Upper lobe of left lung (tissue), 6 donors: ENCODE data around the gene IDH1. TPM values are rescaled to one million over a fixed set of nuclear protein-coding genes. Genes with fewer than 3 reads are reported as not detected.
A peak's percentile ranks its signal among the peaks of the same experiment; 100 is the strongest.

Experiments
- ATAC-seq, 2 donors: fragments of 200-7000 bp; cut with Tn5 transposase; one replicate each; pipeline ENCODE4 v1.9.1; 2022; ENCODE audit warnings: mild to moderate bottlenecking in 2 of 2, moderate library complexity in 2 of 2; ENCODE audit not compliant: low FRiP score in 2 of 2
- DNase-seq, 2 donors: peaks; one replicate each; pipeline ENCODE4 v3.0.0-alpha.2; 2019 to 2020
- H3K27ac ChIP-seq, 4 donors: fragments of 200-600 bp; sonication (generic); one replicate each; pipeline ENCODE4 v1.5.1; 2016 to 2019
- H3K27me3 ChIP-seq, 4 donors: fragments of 200-600 bp; sonication (generic); one replicate each; pipeline ENCODE4 v1.5.1; 2017 to 2019
- H3K36me3 ChIP-seq, 4 donors: fragments of 200-600 bp; sonication (generic); one replicate each; pipeline ENCODE4 v1.5.1; 2016 to 2019
- H3K4me1 ChIP-seq, 4 donors: fragments of 200-600 bp; sonication (generic); one replicate each; pipeline ENCODE4 v1.5.1; 2018 to 2019
- H3K4me3 ChIP-seq, 4 donors: fragments of 200-600 bp; sonication (generic); one replicate each; pipeline ENCODE4 v1.5.1; 2017 to 2019; ENCODE audit warnings: mild to moderate bottlenecking in 2 of 4, moderate library complexity in 1 of 4
- H3K9me3 ChIP-seq, 4 donors: fragments of 200-600 bp; sonication (generic); one replicate each; pipeline ENCODE4 v1.5.1; 2018 to 2019
- EP300 ChIP-seq, 4 donors: sonication (generic); formaldehyde crosslinking; IDR thresholded peaks; one replicate each; pipeline ENCODE4 v1.5.1; 2017; ENCODE audit warnings: antibody characterized with exemption in 4 of 4, control low read depth in 2 of 4
- POLR2A ChIP-seq, 4 donors: fragments of 450-650 bp; IDR thresholded peaks; one replicate each; pipeline ENCODE4 v1.5.1; 2016 to 2017; ENCODE audit warnings: antibody characterized with exemption in 4 of 4, mild to moderate bottlenecking in 2 of 4
- POLR2AphosphoS5 ChIP-seq, 2 donors: sonication (generic); formaldehyde crosslinking; IDR thresholded peaks; one replicate each; pipeline ENCODE4 v1.5.1; 2017; ENCODE audit warnings: antibody characterized with exemption in 2 of 2
- WGBS, 2 donors: methylation state at CpG; one replicate each; pipeline ENCODE4 v1.1.5; 2017 to 2018; 5-methylcytosine and 5-hydroxymethylcytosine counted together
- total RNA-seq, 6 donors: library from RNA; depleted of rRNA in 4 of 6; stranded (reverse); fragments of >200 nt in 4 of 6; gene quantifications; one replicate each; pipeline versions ENCODE4 v1.1.0 to v1.2.1, GENCODE V29; 2016 to 2021
- TF ChIP-seq, protein P1 (sequence below), 6 experiments: fragments of 450-650 bp in 4 of 6; fragments of 200-600 bp in 2 of 6; sonication (generic) in 2 of 6; IDR thresholded peaks; one replicate each; pipeline ENCODE4 v1.5.1; 2016 to 2019; ENCODE audit warnings: antibody characterized with exemption in 6 of 6
- donor health status: DM: no; HTN: no; CAD: no; lungs with moderate emphysema.
- donor health status: DM: no; HTN: yes; CAD: no; lungs with severe emphysema.

IDH1 gene
- total RNA-seq, 6 donors from 2014 or later = 44.5 to 148 (median 89.6) TPM

DNA sequence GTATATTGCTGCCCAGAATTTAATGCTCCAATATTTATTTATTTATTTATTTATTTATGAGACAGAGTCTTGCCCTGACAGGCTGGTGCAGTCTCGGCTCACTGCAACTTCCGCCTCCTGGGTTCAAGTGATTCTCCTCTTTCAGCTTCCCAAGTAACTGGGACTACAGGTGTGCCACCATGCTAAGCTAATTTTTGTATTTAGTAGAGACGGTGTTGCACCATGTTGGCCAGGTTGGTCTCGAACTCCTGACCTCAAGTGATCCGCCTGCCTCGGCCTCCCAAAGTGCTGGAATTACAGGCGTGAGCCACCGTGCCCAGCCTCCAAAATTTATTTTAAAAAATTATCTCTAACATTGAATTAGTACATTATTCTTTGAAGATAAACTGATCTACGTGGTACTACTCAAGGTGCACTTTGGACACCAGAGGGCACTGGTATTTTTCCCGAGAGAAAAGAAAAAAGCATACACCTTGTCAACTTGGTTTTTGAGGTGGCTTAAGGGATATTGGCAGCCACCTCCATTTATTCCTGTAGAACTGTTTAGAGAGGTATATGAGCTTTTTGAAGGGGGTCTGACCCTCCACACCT lies 1.4 kb upstream of the IDH1 start:
- Histone ChIP-seq H3K27ac (no peak overlapping the region), H3K9me3 (no peaks in the 10 kb centered on the region), H3K4me3 (no peak overlapping the region), H3K27me3 (no peaks in the 10 kb centered on the region), H3K36me3 (peaks cover 0 to 9% (median 2%) of the 10 kb centered on the region in 4 donors), H3K4me1 (peaks cover 24 to 31% (median 30%) of the 10 kb centered on the region in 4 donors)
- TF ChIP-seq EP300 (IDR thresholded peaks at IDR 0.05) = no peak
- no peak for TF ChIP-seq POLR2AphosphoS5 (IDR thresholded peaks at IDR 0.05)
- TF ChIP-seq, protein P1, sequence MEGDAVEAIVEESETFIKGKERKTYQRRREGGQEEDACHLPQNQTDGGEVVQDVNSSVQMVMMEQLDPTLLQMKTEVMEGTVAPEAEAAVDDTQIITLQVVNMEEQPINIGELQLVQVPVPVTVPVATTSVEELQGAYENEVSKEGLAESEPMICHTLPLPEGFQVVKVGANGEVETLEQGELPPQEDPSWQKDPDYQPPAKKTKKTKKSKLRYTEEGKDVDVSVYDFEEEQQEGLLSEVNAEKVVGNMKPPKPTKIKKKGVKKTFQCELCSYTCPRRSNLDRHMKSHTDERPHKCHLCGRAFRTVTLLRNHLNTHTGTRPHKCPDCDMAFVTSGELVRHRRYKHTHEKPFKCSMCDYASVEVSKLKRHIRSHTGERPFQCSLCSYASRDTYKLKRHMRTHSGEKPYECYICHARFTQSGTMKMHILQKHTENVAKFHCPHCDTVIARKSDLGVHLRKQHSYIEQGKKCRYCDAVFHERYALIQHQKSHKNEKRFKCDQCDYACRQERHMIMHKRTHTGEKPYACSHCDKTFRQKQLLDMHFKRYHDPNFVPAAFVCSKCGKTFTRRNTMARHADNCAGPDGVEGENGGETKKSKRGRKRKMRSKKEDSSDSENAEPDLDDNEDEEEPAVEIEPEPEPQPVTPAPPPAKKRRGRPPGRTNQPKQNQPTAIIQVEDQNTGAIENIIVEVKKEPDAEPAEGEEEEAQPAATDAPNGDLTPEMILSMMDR (IDR thresholded peaks at IDR 0.05) = peak in 1 of 6 experiments; percentile 7
- no peak for TF ChIP-seq POLR2A (IDR thresholded peaks at IDR 0.05)
- WGBS, 2 donors = 69 to 70% methylated on average over 10 of the region's 10 CpGs
- DNase-seq (no peak), ATAC-seq (no peak)

DNA sequence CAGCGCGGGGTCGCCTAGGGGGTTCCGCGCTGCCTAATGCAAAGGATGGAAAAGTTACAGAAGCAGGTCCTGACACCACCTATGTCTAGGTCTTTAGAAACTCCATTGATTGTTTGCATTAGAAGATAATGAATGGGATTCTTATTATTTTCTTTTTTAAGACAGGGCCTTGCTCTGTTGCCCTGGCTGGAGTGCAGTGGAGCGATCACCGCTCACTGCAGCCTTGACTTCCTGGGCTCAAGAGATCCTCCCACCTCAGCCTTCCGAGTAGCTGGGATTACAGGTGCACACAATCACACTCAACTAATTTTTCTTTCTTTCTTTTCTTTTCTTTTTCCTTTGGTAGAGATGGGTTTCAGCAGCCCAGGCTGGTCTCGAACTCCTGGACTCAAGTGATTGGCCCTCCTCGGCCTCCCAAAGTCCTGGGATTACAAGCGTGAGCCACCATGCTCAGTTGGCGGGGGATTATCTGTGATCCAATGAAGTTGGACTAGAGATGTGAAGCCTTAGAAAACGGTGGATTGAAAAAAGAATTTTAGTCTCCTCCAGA lies 761 bp upstream of the IDH1 start:
- Histone ChIP-seq H3K4me1 (peaks cover 29 to 37% (median 34%) of the 10 kb centered on the region in 4 donors), H3K9me3 (no peaks in the 10 kb centered on the region), H3K27me3 (no peaks in the 10 kb centered on the region), H3K27ac (peak overlapping the region; percentile 78 to 90 (median 84)), H3K4me3 (peak overlapping the region; percentile 59 to 97 (median 96)), H3K36me3 (peaks cover 0 to 15% (median 3%) of the 10 kb centered on the region in 4 donors)
- 43 to 46% methylated on average over 13 of the region's 13 CpGs for WGBS, 2 donors
- DNase-seq (no peak), ATAC-seq (no peak)
- no peak for TF ChIP-seq POLR2AphosphoS5 (IDR thresholded peaks at IDR 0.05)
- TF ChIP-seq, protein P1 (IDR thresholded peaks at IDR 0.05) = peak in 1 of 6 experiments; percentile 0

DNA sequence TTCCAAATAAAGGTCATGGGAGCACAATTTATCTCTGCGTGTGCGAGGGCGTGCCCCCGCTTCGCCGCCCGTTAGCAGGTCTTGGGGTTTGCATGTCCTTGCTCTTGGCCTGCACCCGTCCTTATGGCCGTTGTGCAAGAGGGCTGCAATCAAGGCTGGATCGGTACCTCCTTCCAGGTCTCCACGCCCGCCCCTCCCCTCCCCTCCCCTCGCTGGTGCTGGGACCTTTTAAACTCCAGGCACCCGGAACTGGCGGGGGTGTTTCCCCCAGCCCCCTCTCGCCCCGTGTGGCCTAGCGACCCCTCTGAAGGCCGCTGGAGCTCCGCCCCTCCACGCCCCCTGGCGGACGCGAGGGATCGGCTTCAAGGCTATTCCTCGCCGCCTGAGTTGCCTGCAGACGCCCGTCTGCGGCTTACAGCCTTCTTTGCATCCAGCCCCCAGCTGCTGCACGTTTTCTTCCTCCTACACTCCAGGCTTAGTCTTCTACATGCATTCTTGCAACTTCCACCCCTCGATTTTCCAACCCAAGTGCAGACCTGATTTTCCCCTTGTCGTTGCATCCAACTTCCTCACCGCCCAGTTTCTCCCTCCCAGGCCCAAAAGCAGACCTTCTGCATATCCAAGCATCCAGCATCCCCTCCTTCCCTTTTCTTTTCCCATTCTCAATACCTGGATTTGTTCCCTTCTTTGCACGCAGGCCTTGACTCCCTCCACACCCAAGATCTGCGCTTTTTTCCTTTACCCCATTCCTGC lies 577 bp downstream of the IDH1 start:
- ATAC-seq (peak; percentile 91 to 92), DNase-seq (peak; percentile 84 to 95)
- 0% methylated on average over 13 to 34 of the region's 36 CpGs for WGBS, 2 donors
- TF ChIP-seq EP300 (IDR thresholded peaks at IDR 0.05) (no peak), POLR2A (IDR thresholded peaks at IDR 0.05) (peak in 1 of 4 donors; percentile 51), POLR2AphosphoS5 (IDR thresholded peaks at IDR 0.05) (peak in 1 of 2 donors; percentile 37)
- TF ChIP-seq, protein P1 (IDR thresholded peaks at IDR 0.05) = peak; percentile 68 to 86 (median 81)
- Histone ChIP-seq H3K4me3 (peak overlapping the region; percentile 88 to 97 (median 96)), H3K9me3 (no peaks in the 10 kb centered on the region), H3K27ac (peak overlapping the region; percentile 78 to 90 (median 84)), H3K27me3 (no peaks in the 10 kb centered on the region), H3K36me3 (peaks cover 0 to 23% (median 8%) of the 10 kb centered on the region in 4 donors), H3K4me1 (peaks cover 31 to 47% (median 40%) of the 10 kb centered on the region in 4 donors)

DNA sequence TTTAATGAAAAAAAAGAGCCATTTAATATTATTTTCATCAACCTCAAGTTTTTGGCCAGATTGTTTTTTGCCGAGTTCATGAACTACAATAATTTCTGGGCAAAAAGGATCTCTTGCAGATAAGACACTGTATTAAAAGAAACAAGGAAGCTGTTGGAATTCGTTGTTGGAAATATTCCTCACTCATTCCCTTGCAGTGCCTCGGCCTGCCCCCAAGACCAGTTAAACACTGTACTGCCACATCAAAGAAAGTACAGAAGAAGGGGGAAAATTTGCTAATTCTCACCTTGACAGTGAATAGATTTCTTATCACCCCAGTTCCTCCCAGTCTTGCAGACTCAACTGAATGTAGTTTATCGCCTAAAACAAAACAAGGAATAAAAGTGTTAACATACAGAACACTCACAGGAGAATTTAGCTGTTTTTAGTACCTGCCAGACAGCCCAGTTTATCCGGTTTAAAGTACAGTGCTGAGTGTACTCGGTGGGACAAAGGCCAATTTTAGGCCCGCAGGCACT lies 1.2 kb downstream of the IDH1 start:
- WGBS, 2 donors = 7 to 8% methylated on average over 7 of the region's 7 CpGs
- Histone ChIP-seq H3K36me3 (peaks cover 0 to 27% (median 10%) of the 10 kb centered on the region in 4 donors), H3K9me3 (no peaks in the 10 kb centered on the region), H3K4me1 (peaks cover 31 to 47% (median 40%) of the 10 kb centered on the region in 4 donors), H3K27ac (peak overlapping the region; percentile 78 to 90 (median 84)), H3K27me3 (no peaks in the 10 kb centered on the region), H3K4me3 (peak overlapping the region; percentile 88 to 97 (median 96))
- DNase-seq (no peak), ATAC-seq (no peak)
- TF ChIP-seq, protein P1 (IDR thresholded peaks at IDR 0.05) = no peak
